ENCODE data around the gene SEC16B.

DNA sequence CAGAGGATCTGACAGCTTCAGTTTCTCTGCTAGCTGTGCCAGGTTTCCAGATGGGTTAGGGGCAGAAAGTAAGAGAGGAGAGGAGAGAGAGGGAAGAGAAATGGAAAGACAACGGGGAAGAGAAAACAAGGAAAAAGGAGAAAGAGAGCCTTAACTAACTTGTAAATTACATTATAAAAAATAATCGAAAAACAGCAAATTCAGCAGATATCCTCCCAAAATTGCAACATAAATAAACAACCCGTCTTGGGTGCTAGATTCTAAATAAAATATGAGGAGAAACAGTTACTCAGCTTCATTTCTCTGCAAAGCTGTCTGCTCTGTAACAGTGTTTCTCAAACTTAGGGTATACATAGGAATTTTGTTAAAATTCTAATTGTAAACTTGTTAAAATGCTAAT lies 29.2 kb downstream of the SEC16B start:
- TF ChIP-seq YY1 (IDR thresholded peaks at IDR 0.05; ENCODE audit: insufficient read depth, insufficient read length) (no peak), SUZ12 (IDR thresholded peaks at IDR 0.05; ENCODE audit: extremely low read depth, insufficient read depth, insufficient read length) (no peak), ZNF274 (IDR thresholded peaks at IDR 0.05; ENCODE audit: low read depth, low read length) (no peak)
